Measurements from ENCODE around the gene UBE2H.
"Not testable (repeated sequence)": the region's sequence is repeated elsewhere in the genome, so short reads cannot be mapped to it uniquely, and the experiment has no call there.

UBE2H gene

GRCh38 chr7:129823143-129823542 lies 129.6 kb downstream of the UBE2H start:
- DNase-seq (ENCODE audit: low read depth, low spot score) = not testable (repeated sequence)

- DNase-seq (ENCODE audit: low read depth, low spot score) = no peak
Observed at GRCh38 chr7:129821476-129821875, 131.3 kb downstream of the UBE2H start.

GRCh38 chr7:129816742-129817141 lies 136.0 kb downstream of the UBE2H start:
- DNase-seq (ENCODE audit: low read depth, low spot score) = no peak

- DNase-seq (ENCODE audit: low read depth, low spot score) = no peak
Observed at GRCh38 chr7:129807863-129808262, 144.9 kb downstream of the UBE2H start.

- no peak for DNase-seq (ENCODE audit: low read depth, low spot score)
Observed at GRCh38 chr7:129804890-129805719, 147.7 kb downstream of the UBE2H start.

GRCh38 chr7:129804111-129804889 lies 148.5 kb downstream of the UBE2H start:
- DNase-seq (ENCODE audit: low read depth, low spot score) = no peak

- no peak for DNase-seq (ENCODE audit: low read depth, low spot score)
Observed at GRCh38 chr7:129803546-129804081, 149.1 kb downstream of the UBE2H start.

GRCh38 chr7:129801882-129802281 lies 150.9 kb downstream of the UBE2H start:
- DNase-seq (ENCODE audit: low read depth, low spot score) = no peak

GRCh38 chr7:129800901-129801300 lies 151.9 kb downstream of the UBE2H start:
- DNase-seq (ENCODE audit: low read depth, low spot score) = no peak

GRCh38 chr7:129799350-129799955 lies 153.3 kb downstream of the UBE2H start:
- no peak for DNase-seq (ENCODE audit: low read depth, low spot score)

GRCh38 chr7:129798616-129799349 lies 154.0 kb downstream of the UBE2H start:
- no peak for DNase-seq (ENCODE audit: low read depth, low spot score)

GRCh38 chr7:129797214-129797789 lies 155.5 kb downstream of the UBE2H start:
- no peak for DNase-seq (ENCODE audit: low read depth, low spot score)

- no peak for DNase-seq (ENCODE audit: low read depth, low spot score)
Observed at GRCh38 chr7:129796186-129796775, 156.5 kb downstream of the UBE2H start.

- DNase-seq (ENCODE audit: low read depth, low spot score) = not testable (repeated sequence)
Observed at GRCh38 chr7:129794461-129794860, 158.3 kb downstream of the UBE2H start.

GRCh38 chr7:129793506-129794310 lies 159.1 kb downstream of the UBE2H start:
- DNase-seq (ENCODE audit: low read depth, low spot score) = no peak

- DNase-seq (ENCODE audit: low read depth, low spot score) = no peak
Observed at GRCh38 chr7:129792721-129793120, 160.0 kb downstream of the UBE2H start.

- DNase-seq (ENCODE audit: low read depth, low spot score) = no peak
Observed at GRCh38 chr7:129790136-129790535, 162.6 kb downstream of the UBE2H start.

- no peak for DNase-seq (ENCODE audit: low read depth, low spot score)
Observed at GRCh38 chr7:129789652-129790051, 163.1 kb downstream of the UBE2H start.

- no peak for DNase-seq (ENCODE audit: low read depth, low spot score)
Observed at GRCh38 chr7:129789000-129789399, 163.8 kb downstream of the UBE2H start.

Measured in astrocyte of the hippocampus (primary cell).